ENCODE measurements around the gene MAP7.

- no peak for TF ChIP-seq CTCF (IDR thresholded peaks at IDR 0.05; ENCODE audit: low read depth, low read length)
- TF ChIP-seq POLR2A (IDR thresholded peaks at IDR 0.05; ENCODE audit: extremely low read depth, insufficient read length): no peak
These were observed 10.1 kb downstream of the MAP7 start for GRCh38 chr6:136539967-136540652.

Measured in NB4 (cell line).